NT2/D1 (cell line): ENCODE measurements around the gene UGT1A10.

ENCODE experiments used
- DNase-seq: peaks from one replicate; pipeline ENCODE4 v3.0.0-alpha.2; 2011; ENCODE audit warnings: low read depth, low spot score
- H3K27me3 ChIP-seq: 2 replicates; pipeline ENCODE4 v1.6.0; 2011; ENCODE audit warnings: mild to moderate bottlenecking; ENCODE audit not compliant: insufficient read length, insufficient read depth
- H3K36me3 ChIP-seq: 2 replicates; pipeline ENCODE4 v1.6.1; 2011; ENCODE audit warnings: mild to moderate bottlenecking, low read length, mixed read lengths; ENCODE audit not compliant: insufficient read depth, insufficient read length
- H3K4me1 ChIP-seq: 2 replicates; pipeline ENCODE4 v1.5.1; 2011; ENCODE audit not compliant: insufficient read depth, insufficient read length
- H3K4me3 ChIP-seq: 2 replicates; pipeline ENCODE4 v1.5.1; 2011; ENCODE audit warnings: low read depth; ENCODE audit not compliant: insufficient read length
- H3K9ac ChIP-seq: 2 replicates; pipeline ENCODE4 v1.6.0; 2011; ENCODE audit warnings: low read depth; ENCODE audit not compliant: insufficient read length
- H3K9me3 ChIP-seq: 2 replicates; pipeline ENCODE4 v1.5.1; 2011; ENCODE audit warnings: mild to moderate bottlenecking, low read length; ENCODE audit not compliant: insufficient read depth
- SUZ12 ChIP-seq: IDR thresholded peaks from 2 replicates; pipeline ENCODE4 v1.6.1; 2011; ENCODE audit not compliant: insufficient read length, insufficient read depth; ENCODE audit errors: extremely low read depth
- YY1 ChIP-seq: IDR thresholded peaks from 2 replicates; pipeline ENCODE4 v1.6.1; 2011; ENCODE audit not compliant: insufficient read length, insufficient read depth
- ZNF274 ChIP-seq: IDR thresholded peaks from 2 replicates; pipeline ENCODE4 v1.6.1; 2011; ENCODE audit warnings: mild to moderate bottlenecking, low read depth, low read length

The UGT1A10 gene

GRCh38 chr2:233656443-233656842, 20.2 kb downstream of the UGT1A10 start:
- H3K4me3 ChIP-seq, result no peak overlapping the region
- TF ChIP-seq ZNF274, result no peak
- DNase-seq, result no peak
- no peaks in the 10 kb centered on the region for H3K27me3 ChIP-seq
- H3K9me3 ChIP-seq, result no peaks in the 10 kb centered on the region
- H3K36me3 ChIP-seq, result no peaks in the 10 kb centered on the region
- H3K9ac ChIP-seq, result no peak overlapping the region
- H3K4me1 ChIP-seq, result no peaks in the 10 kb centered on the region

- Histone ChIP-seq H3K36me3 (no peaks in the 10 kb centered on the region), H3K4me1 (no peaks in the 10 kb centered on the region), H3K9ac (no peak overlapping the region), H3K4me3 (no peak overlapping the region), H3K9me3 (no peaks in the 10 kb centered on the region), H3K27me3 (no peaks in the 10 kb centered on the region)
- no peak for DNase-seq
- TF ChIP-seq ZNF274 (no peak), SUZ12 (no peak), YY1 (no peak)
These were observed 22.4 kb downstream of the UGT1A10 start for GRCh38 chr2:233658610-233659009.

GRCh38 chr2:233663911-233664310, 27.7 kb downstream of the UGT1A10 start:
- H3K9ac ChIP-seq, result no peak overlapping the region
- TF ChIP-seq ZNF274, result no peak
- TF ChIP-seq YY1, result no peak
- TF ChIP-seq SUZ12, result no peak
- DNase-seq, result no peak
- no peaks in the 10 kb centered on the region for H3K27me3 ChIP-seq
- H3K4me1 ChIP-seq, result no peaks in the 10 kb centered on the region
- no peaks in the 10 kb centered on the region for H3K36me3 ChIP-seq
- H3K4me3 ChIP-seq, result no peak overlapping the region
- H3K9me3 ChIP-seq, result peaks cover 7% of the 10 kb centered on the region

- no peaks in the 10 kb centered on the region for H3K27me3 ChIP-seq
- no peak overlapping the region for H3K4me3 ChIP-seq
- TF ChIP-seq ZNF274 (no peak), YY1 (no peak), SUZ12 (no peak)
- no peak for DNase-seq
- H3K9me3 ChIP-seq, result peaks cover 7% of the 10 kb centered on the region
- no peaks in the 10 kb centered on the region for H3K36me3 ChIP-seq
- H3K4me1 ChIP-seq, result no peaks in the 10 kb centered on the region
- H3K9ac ChIP-seq, result no peak overlapping the region
These were observed 32.5 kb downstream of the UGT1A10 start for GRCh38 chr2:233668605-233669260.

GRCh38 chr2:233671290-233672161, 35.3 kb downstream of the UGT1A10 start, which contains the start of gene UGT1A9:
Gene UGT1A9 (plus strand): TSS chr2:233671898. CDS start chr2:233671935, 37 bp downstream.
- H3K4me3 ChIP-seq, result no peak within 1 kb of the TSS
- H3K4me1 ChIP-seq, result no peaks in the 10 kb centered on the region
- TF ChIP-seq SUZ12 (no peak), YY1 (no peak), ZNF274 (no peak)
- H3K9ac ChIP-seq, result no peak within 1 kb of the TSS
- no peaks in the 10 kb centered on the region for H3K9me3 ChIP-seq
- no peak for DNase-seq
- H3K27me3 ChIP-seq, result no peaks in the 10 kb centered on the region
- H3K36me3 ChIP-seq, result no peaks in the 10 kb centered on the region

GRCh38 chr2:233672886-233673285, 36.6 kb downstream of the UGT1A10 start:
- no peak for DNase-seq
- no peaks in the 10 kb centered on the region for H3K27me3 ChIP-seq
- no peaks in the 10 kb centered on the region for H3K36me3 ChIP-seq
- no peak overlapping the region for H3K9ac ChIP-seq
- H3K4me1 ChIP-seq, result no peaks in the 10 kb centered on the region
- H3K4me3 ChIP-seq, result no peak overlapping the region
- no peaks in the 10 kb centered on the region for H3K9me3 ChIP-seq
- TF ChIP-seq SUZ12 (no peak), YY1 (no peak), ZNF274 (no peak)

- Histone ChIP-seq H3K4me1 (no peaks in the 10 kb centered on the region), H3K9me3 (no peaks in the 10 kb centered on the region), H3K4me3 (no peak overlapping the region), H3K36me3 (no peaks in the 10 kb centered on the region), H3K27me3 (no peaks in the 10 kb centered on the region), H3K9ac (no peak overlapping the region)
- no peak for DNase-seq
- TF ChIP-seq YY1 (no peak), ZNF274 (no peak), SUZ12 (no peak)
These were observed 37.6 kb downstream of the UGT1A10 start for GRCh38 chr2:233673896-233674295.
